ENCODE measurements around the gene CD38.

- TF ChIP-seq CTCF (IDR thresholded peaks at IDR 0.05; ENCODE audit: low read depth, low read length, poor library complexity, severe bottlenecking) (no peak), EZH2phosphoT487 (IDR thresholded peaks at IDR 0.05; ENCODE audit: borderline replicate concordance, low read length) (no peak)
Observed at GRCh38 chr4:15786743-15787142, 8.6 kb downstream of the CD38 start.

Measured in DOHH2 (cell line).